BJ (cell line): ENCODE measurements around the gene WDCP. TPM values are rescaled to one million over a fixed set of nuclear protein-coding genes. Genes with fewer than 3 reads are reported as not detected.

Experiments
- CTCF ChIA-PET: fragments of 350-600 bp; formaldehyde crosslinking; extraction: SDS; loops from one replicate; lab custom pipeline; 2021; ENCODE audit warnings: antibody characterized with exemption, inconsistent platforms; lab: Yijun Ruan, JAX
- POLR2A ChIA-PET: fragments of 300-600 bp; sonication (Branson Sonifier 250); formaldehyde crosslinking; extraction: SDS; loops from one replicate; lab custom pipeline; 2021; ENCODE audit warnings: antibody characterized with exemption; lab: Charles Lee
- DNase-seq: peaks from one replicate; pipeline ENCODE4 v3.0.0-alpha.2; 2011; ENCODE audit warnings: low read depth
- H3K27me3 ChIP-seq: 2 replicates; pipeline ENCODE4 v1.6.0; 2011; ENCODE audit warnings: low read length; ENCODE audit not compliant: control insufficient read depth, insufficient read depth
- H3K36me3 ChIP-seq: 2 replicates; pipeline ENCODE4 v1.5.1; 2011; ENCODE audit warnings: low read length; ENCODE audit not compliant: control insufficient read depth, insufficient read depth
- H3K4me3 ChIP-seq: 2 replicates; pipeline ENCODE4 v1.5.1; 2011; ENCODE audit warnings: low read depth, mild to moderate bottlenecking, control low read depth, low read length
- polyA plus RNA-seq: library from polyadenylated mRNA; depleted of rRNA; stranded (reverse); fragments of >200 nt; gene quantifications from 2 replicates; pipeline ENCODE4 v1.2.3, GENCODE V29; 2011
- TF ChIP-seq, protein P1 (sequence below): IDR thresholded peaks from 2 replicates; pipeline ENCODE4 v1.5.1; 2011; ENCODE audit warnings: low read depth, mild to moderate bottlenecking, control low read depth, inconsistent platforms, low read length, moderate library complexity; ENCODE audit not compliant: insufficient read depth

The WDCP gene
- polyA plus RNA-seq, 1 experiment = 10.9 TPM

DNA sequence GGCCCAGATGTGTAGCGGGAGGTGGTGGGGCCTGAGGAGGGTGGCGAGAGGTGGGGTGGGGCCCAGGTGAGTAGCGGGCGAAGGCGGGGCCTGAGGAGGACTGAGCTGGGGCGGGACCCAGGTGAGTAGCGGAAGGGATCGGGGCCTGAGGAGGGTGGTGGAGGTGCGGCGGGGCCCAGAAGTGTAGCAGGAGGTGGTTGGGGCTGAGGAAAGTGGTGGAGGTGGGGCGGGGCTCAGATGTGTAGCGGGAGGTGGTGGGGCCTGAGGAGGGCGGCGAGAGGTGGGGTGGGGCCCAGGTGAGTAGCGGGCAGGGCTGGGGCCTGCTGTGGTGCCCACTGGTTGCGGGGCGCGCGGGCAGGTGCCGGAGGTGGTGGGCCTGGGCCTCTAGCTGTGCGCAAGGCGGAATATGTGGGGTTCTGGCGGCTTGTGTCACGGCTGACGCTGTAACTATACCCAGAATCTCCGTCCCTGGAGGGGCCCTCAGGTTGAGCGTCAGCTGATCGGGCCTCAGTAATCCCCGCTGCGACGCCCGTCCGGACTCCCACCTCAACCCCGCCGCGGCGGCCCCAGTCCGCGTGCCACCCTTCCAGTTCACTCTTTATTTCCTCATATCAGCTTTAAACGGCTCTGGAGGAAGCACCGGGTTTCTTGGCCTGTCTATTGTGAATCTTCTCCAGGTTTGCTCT lies 29.8 kb upstream of the WDCP start:
- Histone ChIP-seq H3K36me3 (peaks cover 6% of the 10 kb centered on the region), H3K4me3 (peak overlapping the region; percentile 94), H3K27me3 (no peaks in the 10 kb centered on the region)
- TF ChIP-seq, protein P1, sequence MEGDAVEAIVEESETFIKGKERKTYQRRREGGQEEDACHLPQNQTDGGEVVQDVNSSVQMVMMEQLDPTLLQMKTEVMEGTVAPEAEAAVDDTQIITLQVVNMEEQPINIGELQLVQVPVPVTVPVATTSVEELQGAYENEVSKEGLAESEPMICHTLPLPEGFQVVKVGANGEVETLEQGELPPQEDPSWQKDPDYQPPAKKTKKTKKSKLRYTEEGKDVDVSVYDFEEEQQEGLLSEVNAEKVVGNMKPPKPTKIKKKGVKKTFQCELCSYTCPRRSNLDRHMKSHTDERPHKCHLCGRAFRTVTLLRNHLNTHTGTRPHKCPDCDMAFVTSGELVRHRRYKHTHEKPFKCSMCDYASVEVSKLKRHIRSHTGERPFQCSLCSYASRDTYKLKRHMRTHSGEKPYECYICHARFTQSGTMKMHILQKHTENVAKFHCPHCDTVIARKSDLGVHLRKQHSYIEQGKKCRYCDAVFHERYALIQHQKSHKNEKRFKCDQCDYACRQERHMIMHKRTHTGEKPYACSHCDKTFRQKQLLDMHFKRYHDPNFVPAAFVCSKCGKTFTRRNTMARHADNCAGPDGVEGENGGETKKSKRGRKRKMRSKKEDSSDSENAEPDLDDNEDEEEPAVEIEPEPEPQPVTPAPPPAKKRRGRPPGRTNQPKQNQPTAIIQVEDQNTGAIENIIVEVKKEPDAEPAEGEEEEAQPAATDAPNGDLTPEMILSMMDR = no peak
- CTCF ChIA-PET = interaction anchor here (0.9 to 2.3 kb wide), 3 partner anchors 8 to 252 kb away, joined by 4 to 13 read pairs (median 7); partner anchors contain the start of genes ATAD2B and TP53I3
- DNase-seq = no peak
- POLR2A ChIA-PET = no interaction called here

DNA sequence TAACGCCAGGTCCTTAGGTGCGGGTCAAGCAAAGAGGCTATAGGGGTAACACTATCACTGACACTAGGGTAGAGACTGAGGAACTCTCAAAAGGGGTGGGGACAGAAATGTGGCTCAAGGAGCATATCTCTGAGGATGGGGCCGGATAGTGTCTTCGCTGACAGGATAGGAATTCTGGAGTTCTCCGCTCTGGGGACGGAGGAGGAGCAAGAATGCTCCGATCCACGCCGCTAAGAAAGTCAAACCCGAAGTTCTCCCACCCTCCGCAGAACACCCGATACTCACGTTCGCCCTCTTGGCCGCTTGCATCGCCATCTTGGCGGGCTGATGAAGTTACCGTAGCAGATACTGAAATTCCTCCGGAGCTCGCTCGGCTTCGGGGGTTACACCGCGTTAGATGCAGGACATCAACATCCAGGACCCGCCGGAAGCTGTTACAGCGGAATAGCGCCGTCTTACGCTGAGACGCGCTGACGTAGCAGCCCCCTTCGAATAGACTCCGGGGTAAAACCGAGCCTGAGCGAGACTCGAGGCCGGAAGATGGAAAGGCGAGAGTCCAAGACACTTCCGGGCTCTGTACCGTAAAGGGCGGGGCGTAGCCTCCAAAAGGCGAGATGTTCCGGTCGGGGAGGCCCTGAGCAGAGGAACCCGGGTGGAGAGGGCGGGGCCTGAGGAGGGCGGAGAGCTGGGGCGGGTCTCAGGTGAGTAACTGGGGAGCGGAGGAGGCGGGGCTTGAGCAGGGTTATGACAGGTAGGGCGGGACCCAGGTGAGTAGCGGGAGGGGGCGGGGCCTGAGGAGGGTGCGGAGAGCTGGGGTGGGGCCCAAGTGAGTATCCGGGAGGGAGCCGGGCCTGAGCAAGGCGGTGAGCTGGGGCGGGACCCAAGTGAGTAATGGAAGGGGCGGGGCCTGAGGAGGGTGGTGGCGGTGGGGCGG lies 29.0 kb upstream of the WDCP start, which contains the start of gene SF3B6:
SF3B6 (minus strand) TSS at position 412 of the 934 bp plus-strand sequence; CDS start at position 315, 97 bp downstream.
- peaks cover 4% of the 10 kb centered on the region; the same call in 1 of the 2 replicates for H3K36me3 ChIP-seq
- no peaks in the 10 kb centered on the region for H3K27me3 ChIP-seq
- H3K4me3 ChIP-seq = peak within 1 kb of the TSS; percentile 94
- ChIA-PET CTCF (interaction anchor here (0.9 to 2.3 kb wide), 3 partner anchors 9 to 251 kb away, joined by 4 to 13 read pairs (median 7); partner anchors contain the start of genes ATAD2B and TP53I3), POLR2A (interaction anchor here (0.6 to 0.9 kb wide), 2 partner anchors 8 to 158 kb away, joined by 3 to 19 read pairs; partner anchors contain the start of gene TP53I3)
- peak; percentile 95 for DNase-seq
- TF ChIP-seq, protein P1 = no peak

DNA sequence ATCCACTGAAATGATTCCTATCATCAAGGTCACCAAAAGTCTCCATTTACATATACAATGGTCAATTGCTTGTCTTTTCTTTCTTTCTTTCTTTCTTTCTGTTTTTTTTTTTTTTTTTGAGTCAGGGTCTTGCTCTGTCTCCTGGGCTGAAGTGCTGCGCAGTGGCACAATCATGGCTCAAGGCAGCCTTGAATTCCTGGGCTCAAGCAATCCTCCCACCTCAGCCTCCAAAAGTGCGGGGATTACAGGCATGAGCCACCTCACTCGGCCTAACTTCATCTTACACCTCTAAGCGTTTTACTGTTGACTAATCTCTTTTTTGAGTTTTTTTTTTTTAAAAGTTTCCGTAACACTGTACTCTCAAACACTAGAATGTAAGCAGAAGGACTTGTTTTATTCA lies 28.1 kb upstream of the WDCP start:
- ChIA-PET POLR2A (interaction anchor here (0.9 kb wide), 1 partner anchor 9 kb away, joined by 3 read pairs; the partner anchor contains the start of gene TP53I3), CTCF (interaction anchor here (1.5 kb wide), 1 partner anchor 9 kb away, joined by 7 read pairs; the partner anchor contains the start of gene TP53I3)
- TF ChIP-seq, protein P1 = no peak
- peaks cover under 1% of the 10 kb centered on the region; the same call in 1 of the 2 replicates for H3K36me3 ChIP-seq
- H3K27me3 ChIP-seq = no peaks in the 10 kb centered on the region
- peak overlapping the region; percentile 94 for H3K4me3 ChIP-seq
- no peak for DNase-seq

DNA sequence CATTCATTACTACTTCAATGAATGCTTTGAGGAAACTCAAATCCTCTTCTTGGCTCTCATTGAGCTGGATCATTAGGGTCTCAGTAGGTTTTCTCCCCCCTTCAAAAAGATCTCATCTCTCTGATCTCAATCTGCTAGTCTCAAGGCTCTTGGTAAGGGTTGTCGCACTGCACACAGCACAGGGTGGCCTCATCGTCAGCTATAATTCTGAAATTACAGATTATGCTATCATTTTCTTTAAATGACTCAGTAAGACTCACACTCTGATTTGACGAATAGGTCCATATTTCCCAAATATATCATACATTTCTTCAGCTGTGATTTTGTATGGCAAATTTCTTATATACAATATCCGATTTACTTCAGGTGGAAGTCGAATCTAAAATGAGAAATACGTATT lies 26.6 kb upstream of the WDCP start:
- no peak overlapping the region for H3K4me3 ChIP-seq
- ChIA-PET POLR2A (no interaction called here), CTCF (interaction anchor here (0.6 to 1.9 kb wide), 5 partner anchors 9 to 273 kb away, joined by 3 to 7 read pairs (median 3); partner anchors contain the start of gene ATAD2B)
- TF ChIP-seq, protein P1 = no peak
- DNase-seq = no peak
- H3K27me3 ChIP-seq = no peaks in the 10 kb centered on the region
- H3K36me3 ChIP-seq = peaks cover 4% of the 10 kb centered on the region; the same call in 1 of the 2 replicates
